Cardiac muscle cell (in vitro differentiated cells and primary cell): ENCODE measurements around the gene DNAJA4. TPM values are rescaled to one million over a fixed set of nuclear protein-coding genes. Genes with fewer than 3 reads are reported as not detected.

Source experiments
- DNase-seq, 2 donors: peaks; one replicate each; pipeline versions ENCODE4 v3.0.0 to v3.0.0-alpha.2; 2010 to 2017; ENCODE audit warnings: low read depth in 1 of 2, low spot score in 1 of 2
- H3K27ac ChIP-seq: fragments of 200-600 bp; sonication (generic); 2 replicates; pipeline ENCODE4 v1.5.1; 2016
- H3K27me3 ChIP-seq: fragments of 200-600 bp; sonication (generic); 2 replicates; pipeline ENCODE4 v1.6.0; 2016; ENCODE audit warnings: control low read depth
- H3K36me3 ChIP-seq: fragments of 200-600 bp; sonication (generic); 2 replicates; pipeline ENCODE4 v1.5.1; 2016; ENCODE audit warnings: control low read depth
- H3K4me1 ChIP-seq: fragments of 200-600 bp; sonication (generic); 2 replicates; pipeline ENCODE4 v1.8.1; 2017; ENCODE audit warnings: low read depth, mild to moderate bottlenecking, mixed run types
- H3K4me3 ChIP-seq: fragments of 200-600 bp; sonication (generic); 2 replicates; pipeline ENCODE4 v1.5.1; 2016; ENCODE audit warnings: mild to moderate bottlenecking
- H3K9me3 ChIP-seq: fragments of 200-600 bp; sonication (generic); 2 replicates; pipeline ENCODE4 v1.5.1; 2017; ENCODE audit warnings: low read depth, mild to moderate bottlenecking, control low read depth
- polyA plus RNA-seq: library from polyadenylated mRNA; unstranded; fragments of >200 nt; fragmentation: Nextera tagmentation; extraction: Ambion mirVana; gene quantifications from 2 replicates; pipeline ENCODE4 v1.2.1, GENCODE V29; 2016
- total RNA-seq: library from RNA; depleted of rRNA; stranded (reverse); fragments of >200 nt; gene quantifications from 2 replicates; pipeline ENCODE4 v1.2.3, GENCODE V29; 2016
- TF ChIP-seq, protein P1 (sequence below): IDR thresholded peaks from 2 replicates; pipeline ENCODE4 v1.5.1; 2012; ENCODE audit warnings: low read depth, mild to moderate bottlenecking, low read length

Gene DNAJA4
- total and polyA plus RNA-seq, 2 experiments from 2014 or later: 3.2 to 3.4 TPM

GRCh38 chr15:78247911-78248310 lies 16.5 kb upstream of the DNAJA4 start:
- TF ChIP-seq, protein P1, sequence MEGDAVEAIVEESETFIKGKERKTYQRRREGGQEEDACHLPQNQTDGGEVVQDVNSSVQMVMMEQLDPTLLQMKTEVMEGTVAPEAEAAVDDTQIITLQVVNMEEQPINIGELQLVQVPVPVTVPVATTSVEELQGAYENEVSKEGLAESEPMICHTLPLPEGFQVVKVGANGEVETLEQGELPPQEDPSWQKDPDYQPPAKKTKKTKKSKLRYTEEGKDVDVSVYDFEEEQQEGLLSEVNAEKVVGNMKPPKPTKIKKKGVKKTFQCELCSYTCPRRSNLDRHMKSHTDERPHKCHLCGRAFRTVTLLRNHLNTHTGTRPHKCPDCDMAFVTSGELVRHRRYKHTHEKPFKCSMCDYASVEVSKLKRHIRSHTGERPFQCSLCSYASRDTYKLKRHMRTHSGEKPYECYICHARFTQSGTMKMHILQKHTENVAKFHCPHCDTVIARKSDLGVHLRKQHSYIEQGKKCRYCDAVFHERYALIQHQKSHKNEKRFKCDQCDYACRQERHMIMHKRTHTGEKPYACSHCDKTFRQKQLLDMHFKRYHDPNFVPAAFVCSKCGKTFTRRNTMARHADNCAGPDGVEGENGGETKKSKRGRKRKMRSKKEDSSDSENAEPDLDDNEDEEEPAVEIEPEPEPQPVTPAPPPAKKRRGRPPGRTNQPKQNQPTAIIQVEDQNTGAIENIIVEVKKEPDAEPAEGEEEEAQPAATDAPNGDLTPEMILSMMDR: no peak
- Histone ChIP-seq H3K27me3 (no peaks in the 10 kb centered on the region), H3K36me3 (no peaks in the 10 kb centered on the region), H3K9me3 (no peaks in the 10 kb centered on the region), H3K27ac (no peak overlapping the region), H3K4me1 (no peaks in the 10 kb centered on the region), H3K4me3 (no peak overlapping the region)
- no peak for DNase-seq

GRCh38 chr15:78249131-78249530 lies 15.2 kb upstream of the DNAJA4 start:
- H3K36me3 ChIP-seq: no peaks in the 10 kb centered on the region
- no peaks in the 10 kb centered on the region for H3K4me1 ChIP-seq
- H3K4me3 ChIP-seq: no peak overlapping the region
- no peaks in the 10 kb centered on the region for H3K9me3 ChIP-seq
- DNase-seq: no peak
- no peaks in the 10 kb centered on the region for H3K27me3 ChIP-seq
- no peak overlapping the region for H3K27ac ChIP-seq
- TF ChIP-seq, protein P1: no peak

DNA sequence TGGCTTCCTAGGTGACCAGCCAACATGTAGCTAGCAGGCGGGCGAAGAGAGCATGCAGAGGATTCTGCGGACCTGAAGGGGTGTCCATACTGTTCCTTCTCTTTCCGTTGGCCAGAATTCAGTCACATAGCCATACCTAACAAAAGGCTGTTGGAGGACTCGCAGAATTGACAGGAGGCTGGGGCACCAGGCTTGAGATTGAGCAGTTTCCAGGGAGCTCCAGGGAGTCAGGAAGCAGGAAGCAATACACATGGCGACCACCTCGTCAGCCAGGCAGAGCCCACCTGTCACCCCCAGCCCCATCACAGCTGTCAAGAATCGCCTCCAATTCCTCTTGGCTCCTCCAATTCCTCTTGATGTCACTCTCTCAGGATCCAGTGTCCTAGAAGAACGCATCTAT lies 13.2 kb upstream of the DNAJA4 start:
- H3K27ac ChIP-seq: no peak overlapping the region
- no peaks in the 10 kb centered on the region for H3K9me3 ChIP-seq
- no peaks in the 10 kb centered on the region for H3K27me3 ChIP-seq
- no peaks in the 10 kb centered on the region for H3K36me3 ChIP-seq
- TF ChIP-seq, protein P1: no peak
- DNase-seq: no peak
- no peak overlapping the region for H3K4me3 ChIP-seq
- H3K4me1 ChIP-seq: no peaks in the 10 kb centered on the region

DNA sequence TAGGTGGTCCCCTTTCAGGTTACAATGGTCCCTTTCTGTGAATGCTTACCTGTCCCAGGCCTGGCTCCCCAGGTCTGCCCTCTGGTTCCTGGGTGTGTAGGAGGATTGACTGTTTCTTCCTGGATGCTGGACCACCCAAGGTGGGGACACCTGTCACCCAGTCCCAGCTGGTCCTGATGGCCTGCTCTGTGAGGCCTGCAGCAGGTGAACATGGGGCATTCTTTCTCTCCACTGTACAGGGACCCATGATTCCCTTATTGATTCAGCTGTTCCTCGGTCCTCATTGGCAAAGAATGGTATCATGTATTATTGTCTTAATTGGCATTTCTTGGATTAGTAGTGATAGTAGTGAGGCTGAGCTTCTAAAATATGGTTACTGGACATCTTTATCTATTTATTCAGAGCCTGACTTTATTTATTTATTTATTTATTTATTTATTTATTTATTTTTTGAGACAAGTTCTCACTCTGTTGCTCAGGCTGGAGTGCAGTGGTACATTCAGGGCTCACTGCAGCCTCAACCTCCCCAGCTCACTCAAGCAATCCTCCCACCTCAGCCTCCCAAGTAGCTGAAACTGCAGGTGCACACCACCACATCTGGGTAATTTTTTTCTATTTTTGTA lies 8.8 kb upstream of the DNAJA4 start:
- no peak overlapping the region for H3K4me3 ChIP-seq
- H3K27me3 ChIP-seq: no peaks in the 10 kb centered on the region
- no peaks in the 10 kb centered on the region for H3K9me3 ChIP-seq
- no peak overlapping the region for H3K27ac ChIP-seq
- no peaks in the 10 kb centered on the region for H3K36me3 ChIP-seq
- no peak for DNase-seq
- H3K4me1 ChIP-seq: no peaks in the 10 kb centered on the region
- TF ChIP-seq, protein P1: no peak

DNA sequence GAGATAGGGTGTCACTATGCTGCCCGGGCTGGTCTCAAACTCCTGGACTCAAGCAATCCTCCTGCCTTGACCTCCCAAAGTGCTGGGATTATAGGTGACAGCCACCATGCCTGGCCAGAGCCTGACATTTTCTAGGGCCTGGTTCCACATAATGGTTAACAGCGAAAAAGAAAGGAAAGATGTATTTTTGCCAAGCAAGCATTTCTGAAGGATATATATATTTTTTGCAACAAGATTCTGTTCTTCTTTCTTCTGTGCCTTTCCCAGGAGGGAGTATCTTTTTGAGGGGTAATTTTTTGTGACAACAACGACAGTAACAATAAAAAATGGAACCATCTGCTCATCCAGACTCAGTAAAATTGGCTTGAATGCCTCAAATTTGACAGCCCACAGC lies 8.3 kb upstream of the DNAJA4 start:
- no peaks in the 10 kb centered on the region for H3K4me1 ChIP-seq
- no peaks in the 10 kb centered on the region for H3K9me3 ChIP-seq
- no peak overlapping the region for H3K4me3 ChIP-seq
- H3K27ac ChIP-seq: no peak overlapping the region
- H3K27me3 ChIP-seq: no peaks in the 10 kb centered on the region
- TF ChIP-seq, protein P1: no peak
- no peak for DNase-seq
- H3K36me3 ChIP-seq: no peaks in the 10 kb centered on the region
